Peyer's patch (tissue), 4 donors: ENCODE measurements around the gene C1orf74.

Source experiments
- CTCF ChIP-seq, 6 experiments: fragments of 450-650 bp in 4 of 6; fragments of 200-600 bp in 2 of 6; sonication (generic) in 1 of 6; IDR thresholded peaks; one replicate each; pipeline ENCODE4 v1.5.1; 2017 to 2019; ENCODE audit warnings: antibody characterized with exemption in 6 of 6, mild to moderate bottlenecking in 3 of 6, moderate library complexity in 1 of 6
- POLR2A ChIP-seq, 2 donors: fragments of 450-650 bp; IDR thresholded peaks; one replicate each; pipeline ENCODE4 v1.5.1; 2017; ENCODE audit warnings: antibody characterized with exemption in 2 of 2, mild to moderate bottlenecking in 2 of 2, moderate library complexity in 2 of 2

- no peak for TF ChIP-seq CTCF (IDR thresholded peaks at IDR 0.05)
- no peak for TF ChIP-seq POLR2A (IDR thresholded peaks at IDR 0.05)
Measured at GRCh38 chr1:209772126-209772525, 12.2 kb downstream of the C1orf74 start.
